GM10248 (cell line): ENCODE results near the gene LRRC32.
"Not testable (repeated sequence)": the region's sequence is repeated elsewhere in the genome, so short reads cannot be mapped to it uniquely, and the experiment has no call there.

ENCODE experiments used
- CTCF ChIA-PET: fragments of 300-600 bp; sonication (Branson Sonifier 250); formaldehyde crosslinking; extraction: SDS; loops from one replicate; lab custom pipeline; 2021; ENCODE audit warnings: antibody characterized with exemption; lab: Yijun Ruan, JAX
- POLR2A ChIA-PET: fragments of 350-650 bp; sonication (Branson Sonifier 250); formaldehyde crosslinking; extraction: SDS; loops from one replicate; lab custom pipeline; 2020; ENCODE audit warnings: antibody characterized with exemption; lab: Yijun Ruan, JAX
- DNase-seq: peaks from one replicate; pipeline ENCODE4 v3.0.0; 2012; ENCODE audit errors: extremely low spot score
- CTCF ChIP-seq: IDR thresholded peaks from 2 replicates; pipeline ENCODE4 v1.5.1; 2012; ENCODE audit warnings: mild to moderate bottlenecking, low read depth; ENCODE audit errors: extremely low read depth, missing control alignments, control extremely low read depth

The LRRC32 gene

GRCh38 chr11:76609736-76610370, 60.7 kb downstream of the LRRC32 start:
- POLR2A ChIA-PET = no interaction called here
- no peak for DNase-seq
- TF ChIP-seq CTCF = no peak
- CTCF ChIA-PET = interaction anchor here (0.6 to 1.2 kb wide), 3 partner anchors 10 to 25 kb away, joined by 3 to 10 read pairs (median 3); no protein-coding TSS in a partner anchor

- DNase-seq, POLR2A ChIA-PET: not testable (repeated sequence)
- CTCF ChIA-PET = interaction anchor here (1.9 kb wide), 1 partner anchor 10 kb away, joined by 9 read pairs; no protein-coding TSS in a partner anchor
These were observed 61.6 kb downstream of the LRRC32 start for GRCh38 chr11:76608879-76609460.

- CTCF ChIA-PET = interaction anchor here (1.9 kb wide), 1 partner anchor 9 kb away, joined by 9 read pairs; no protein-coding TSS in a partner anchor
- DNase-seq, POLR2A ChIA-PET: not testable (repeated sequence)
These were observed 62.3 kb downstream of the LRRC32 start for GRCh38 chr11:76608228-76608627.
